ENCODE measurements around the gene FKBP1A.

FKBP1A gene

DNA sequence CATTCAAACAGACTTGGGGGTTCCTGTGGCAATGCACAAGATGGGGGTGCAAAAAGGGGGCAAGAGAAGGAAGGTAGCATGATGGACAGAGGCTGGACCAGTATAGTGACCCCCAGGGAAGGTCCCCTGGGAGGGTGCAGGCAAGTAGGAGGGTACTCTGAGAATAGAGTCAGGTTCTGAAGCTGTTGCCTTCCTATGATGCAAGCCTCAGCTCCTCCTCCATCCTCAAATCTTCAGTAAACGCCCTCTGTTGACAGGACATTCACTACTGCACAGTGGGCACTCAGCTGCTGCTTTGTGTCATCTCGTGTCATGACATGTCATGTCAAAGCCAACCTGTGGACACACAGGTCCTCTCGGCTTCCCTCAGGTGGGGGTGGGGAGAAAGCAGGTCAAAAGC lies 58.1 kb downstream of the FKBP1A start:
- DNase-seq (ENCODE audit: low read depth) = peak; percentile 65
- no peak overlapping the region for H3K4me3 ChIP-seq (ENCODE audit: low read depth, low read length)
- TF ChIP-seq MYC (IDR thresholded peaks at IDR 0.05; ENCODE audit: low read depth, low read length) = no peak
- TF ChIP-seq POLR2A (IDR thresholded peaks at IDR 0.05; ENCODE audit: extremely low read depth, insufficient read length) = no peak
- TF ChIP-seq, protein P1, sequence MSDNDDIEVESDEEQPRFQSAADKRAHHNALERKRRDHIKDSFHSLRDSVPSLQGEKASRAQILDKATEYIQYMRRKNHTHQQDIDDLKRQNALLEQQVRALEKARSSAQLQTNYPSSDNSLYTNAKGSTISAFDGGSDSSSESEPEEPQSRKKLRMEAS (IDR thresholded peaks at IDR 0.05; ENCODE audit: low read depth, low read length) = no peak
- TF ChIP-seq, protein P2, sequence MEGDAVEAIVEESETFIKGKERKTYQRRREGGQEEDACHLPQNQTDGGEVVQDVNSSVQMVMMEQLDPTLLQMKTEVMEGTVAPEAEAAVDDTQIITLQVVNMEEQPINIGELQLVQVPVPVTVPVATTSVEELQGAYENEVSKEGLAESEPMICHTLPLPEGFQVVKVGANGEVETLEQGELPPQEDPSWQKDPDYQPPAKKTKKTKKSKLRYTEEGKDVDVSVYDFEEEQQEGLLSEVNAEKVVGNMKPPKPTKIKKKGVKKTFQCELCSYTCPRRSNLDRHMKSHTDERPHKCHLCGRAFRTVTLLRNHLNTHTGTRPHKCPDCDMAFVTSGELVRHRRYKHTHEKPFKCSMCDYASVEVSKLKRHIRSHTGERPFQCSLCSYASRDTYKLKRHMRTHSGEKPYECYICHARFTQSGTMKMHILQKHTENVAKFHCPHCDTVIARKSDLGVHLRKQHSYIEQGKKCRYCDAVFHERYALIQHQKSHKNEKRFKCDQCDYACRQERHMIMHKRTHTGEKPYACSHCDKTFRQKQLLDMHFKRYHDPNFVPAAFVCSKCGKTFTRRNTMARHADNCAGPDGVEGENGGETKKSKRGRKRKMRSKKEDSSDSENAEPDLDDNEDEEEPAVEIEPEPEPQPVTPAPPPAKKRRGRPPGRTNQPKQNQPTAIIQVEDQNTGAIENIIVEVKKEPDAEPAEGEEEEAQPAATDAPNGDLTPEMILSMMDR (IDR thresholded peaks at IDR 0.05; ENCODE audit: low read depth, low read length) = peak; percentile 45

DNA sequence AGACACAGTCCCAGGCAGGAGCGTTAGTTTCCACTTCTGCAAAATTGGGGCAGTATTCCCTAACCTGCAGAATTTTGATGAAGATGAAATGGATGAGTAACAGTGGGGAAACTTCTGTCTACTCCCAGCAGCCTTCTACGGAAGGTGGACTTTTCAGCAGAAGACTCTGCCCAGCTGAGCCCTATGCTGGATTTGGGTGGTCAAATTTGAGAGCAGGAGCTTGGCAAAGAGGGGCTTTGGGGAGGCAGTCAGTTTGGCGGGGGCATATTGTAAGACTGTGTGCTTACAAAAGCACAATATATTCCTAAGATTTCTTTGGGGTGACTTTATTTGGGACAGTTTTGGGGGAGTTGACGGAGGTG lies 58.5 kb downstream of the FKBP1A start:
- no peak overlapping the region for H3K4me3 ChIP-seq (ENCODE audit: low read depth, low read length)
- no peak for DNase-seq (ENCODE audit: low read depth)
- no peak for TF ChIP-seq POLR2A (IDR thresholded peaks at IDR 0.05; ENCODE audit: extremely low read depth, insufficient read length)
- no peak for TF ChIP-seq MYC (IDR thresholded peaks at IDR 0.05; ENCODE audit: low read depth, low read length)
- TF ChIP-seq, protein P2 (IDR thresholded peaks at IDR 0.05; ENCODE audit: low read depth, low read length) = no peak
- TF ChIP-seq, protein P1 (IDR thresholded peaks at IDR 0.05; ENCODE audit: low read depth, low read length) = no peak

DNA sequence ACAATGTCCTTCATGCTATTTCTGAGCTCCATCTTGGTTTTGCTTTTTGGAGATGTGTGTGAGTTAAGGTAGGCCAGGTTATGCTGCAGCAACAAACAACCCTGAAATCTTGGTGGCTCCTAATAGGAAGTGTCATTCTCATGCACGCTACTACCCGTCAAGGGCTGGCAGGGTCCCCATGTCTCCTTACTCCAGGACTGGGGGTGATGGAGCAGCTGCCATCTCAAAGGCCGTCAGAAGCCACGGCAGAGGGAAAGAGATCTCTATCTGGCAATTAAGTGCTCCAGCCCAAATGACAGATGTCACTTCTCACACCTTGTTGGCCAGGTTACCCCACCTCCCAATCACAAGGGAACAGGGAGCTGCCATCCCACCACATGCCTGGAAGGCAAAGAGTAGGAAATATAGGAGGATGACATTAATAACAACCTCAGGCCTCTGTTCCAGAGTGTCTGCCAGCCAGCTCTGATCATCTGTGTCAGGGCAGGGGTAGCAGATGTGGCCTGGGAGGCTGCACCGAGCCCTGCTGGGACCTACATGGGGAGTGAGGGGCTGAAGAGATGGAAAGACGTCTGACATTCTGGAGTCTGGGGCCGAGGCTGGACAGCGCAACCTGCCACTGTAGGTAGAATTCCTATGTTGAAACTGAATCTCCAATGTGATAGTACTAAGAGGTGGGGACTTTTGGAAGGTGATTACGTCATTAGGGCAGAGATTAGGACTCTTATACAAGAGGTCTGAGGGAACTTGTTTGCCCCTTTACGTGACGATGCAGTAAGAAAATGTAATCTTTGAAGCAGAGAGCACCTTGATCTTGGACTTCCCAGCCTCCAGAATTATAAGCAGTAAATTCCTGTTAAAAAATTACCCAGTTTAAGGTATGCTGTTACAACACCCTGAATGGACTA lies 59.1 kb downstream of the FKBP1A start:
- no peak overlapping the region for H3K4me3 ChIP-seq (ENCODE audit: low read depth, low read length)
- no peak for DNase-seq (ENCODE audit: low read depth)
- TF ChIP-seq, protein P2 (IDR thresholded peaks at IDR 0.05; ENCODE audit: low read depth, low read length) = no peak

DNA sequence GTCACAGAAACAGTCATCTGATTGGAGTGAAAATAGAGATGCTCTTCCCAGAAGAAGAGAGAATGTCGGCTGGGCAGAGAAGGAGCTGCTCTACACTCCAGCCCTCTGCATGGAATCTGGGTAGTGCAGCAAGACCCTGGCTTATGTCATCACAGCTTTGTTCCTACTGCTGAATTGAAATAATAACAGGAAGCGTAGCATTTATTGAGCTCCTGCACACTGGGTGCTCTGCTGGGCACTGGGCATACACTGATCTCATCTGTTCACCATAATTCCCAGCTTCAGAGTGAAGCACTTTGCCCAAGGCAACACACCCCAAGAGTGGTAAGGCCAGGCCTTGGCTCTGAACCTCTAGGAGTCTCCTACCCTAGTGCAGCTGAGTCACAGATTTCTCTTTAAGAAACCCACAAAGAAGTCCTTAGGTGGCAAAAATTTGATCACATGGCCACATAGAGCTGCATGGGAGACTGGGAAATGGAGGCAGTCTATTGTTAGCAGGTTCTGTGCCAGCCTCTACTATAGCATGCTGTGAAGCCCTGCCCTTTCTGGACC lies 60.0 kb downstream of the FKBP1A start:
- no peak for DNase-seq (ENCODE audit: low read depth)
- no peak for TF ChIP-seq MYC (IDR thresholded peaks at IDR 0.05; ENCODE audit: low read depth, low read length)
- TF ChIP-seq, protein P2 (IDR thresholded peaks at IDR 0.05; ENCODE audit: low read depth, low read length) = no peak
- TF ChIP-seq, protein P1 (IDR thresholded peaks at IDR 0.05; ENCODE audit: low read depth, low read length) = no peak
- no peak for TF ChIP-seq POLR2A (IDR thresholded peaks at IDR 0.05; ENCODE audit: extremely low read depth, insufficient read length)
- no peak overlapping the region for H3K4me3 ChIP-seq (ENCODE audit: low read depth, low read length)

DNA sequence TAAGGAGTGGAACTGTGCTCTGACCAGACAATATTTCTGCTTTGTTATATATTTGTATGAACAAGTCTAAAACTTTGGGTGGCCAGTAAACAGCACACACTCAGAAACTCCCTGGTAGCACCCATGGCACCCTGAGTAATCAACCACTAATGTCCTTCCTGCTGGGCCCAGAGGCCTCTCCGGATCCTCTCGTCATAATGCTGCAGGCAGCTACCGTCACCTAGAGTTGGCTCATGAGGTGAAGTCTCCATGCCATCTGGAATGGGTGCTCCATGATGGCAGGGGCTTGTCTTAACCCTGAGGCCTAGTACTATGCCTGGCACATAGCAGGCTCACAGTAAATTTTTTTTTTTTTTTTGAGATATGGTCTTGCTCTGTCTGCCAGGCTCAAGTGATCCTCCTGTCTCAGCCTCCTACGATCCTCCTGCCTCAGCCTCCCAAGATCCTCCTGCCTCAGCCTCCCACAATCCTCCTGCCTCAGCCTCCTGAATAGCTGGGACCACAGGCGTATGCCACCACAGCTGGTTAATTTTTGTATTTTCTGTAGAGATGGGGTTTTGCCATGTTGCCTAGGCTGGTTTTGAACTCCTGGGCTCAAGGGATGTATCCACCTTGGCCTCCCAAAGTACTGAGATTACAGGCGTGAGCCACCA lies 60.9 kb downstream of the FKBP1A start:
- TF ChIP-seq, protein P2 (IDR thresholded peaks at IDR 0.05; ENCODE audit: low read depth, low read length) = no peak
- TF ChIP-seq MYC (IDR thresholded peaks at IDR 0.05; ENCODE audit: low read depth, low read length) = no peak
- TF ChIP-seq POLR2A (IDR thresholded peaks at IDR 0.05; ENCODE audit: extremely low read depth, insufficient read length) = no peak
- TF ChIP-seq, protein P1 (IDR thresholded peaks at IDR 0.05; ENCODE audit: low read depth, low read length) = no peak
- no peak for DNase-seq (ENCODE audit: low read depth)
- no peak overlapping the region for H3K4me3 ChIP-seq (ENCODE audit: low read depth, low read length)
